Ovary (tissue), 9 donors: ENCODE measurements around the gene SLC2A13. TPM values are rescaled to one million over a fixed set of nuclear protein-coding genes. Genes with fewer than 3 reads are reported as not detected.

Experiments
- DNase-seq, 5 donors: peaks; one replicate each; pipeline ENCODE4 v3.0.0-alpha.2; 2019 to 2020
- H3K27ac ChIP-seq, 2 donors: fragments of 200-600 bp; one replicate each; pipeline versions ENCODE4 v1.5.1 to v1.8.0; 2019 to 2022
- H3K27me3 ChIP-seq: fragments of 200-600 bp; one replicate; pipeline ENCODE4 v1.8.0; 2022
- H3K36me3 ChIP-seq: fragments of 200-600 bp; sonication (generic); one replicate; pipeline ENCODE4 v1.5.1; 2019
- H3K4me1 ChIP-seq: one replicate; pipeline ENCODE4 v1.8.1; 2013; ENCODE audit warnings: mild to moderate bottlenecking, moderate library complexity; ENCODE audit not compliant: insufficient read depth
- H3K4me3 ChIP-seq: fragments of 200-600 bp; sonication (generic); one replicate; pipeline ENCODE4 v1.5.1; 2017
- H3K9me3 ChIP-seq, 2 donors: fragments of 200-600 bp in 1 of 2; sonication (generic) in 1 of 2; one replicate each; pipeline versions ENCODE4 v1.5.1 to v1.8.1; 2013 to 2019; ENCODE audit warnings: mild to moderate bottlenecking in 1 of 2, moderate library complexity in 1 of 2
- EP300 ChIP-seq: sonication (generic); formaldehyde crosslinking; IDR thresholded peaks from one replicate; pipeline ENCODE4 v1.6.1; 2017; ENCODE audit warnings: antibody characterized with exemption
- POLR2A ChIP-seq: fragments of 450-650 bp; IDR thresholded peaks from one replicate; pipeline ENCODE4 v1.6.1; 2017; ENCODE audit warnings: antibody characterized with exemption, mild to moderate bottlenecking, moderate library complexity
- WGBS, 3 donors: extraction: QIAGEN DNeasy Blood & Tissue Kit in 1 of 3; methylation state at CpG; one replicate each; pipeline versions ENCODE4 v1.1.5 to v1.1.7; 2013 to 2017; 5-methylcytosine and 5-hydroxymethylcytosine counted together
- intact Hi-C, 4 donors: fragments of 100-400 bp; cut with DNase I; formaldehyde crosslinking; loops; one replicate each; pipeline versions ENCODE4 v1.11.0 to v1.15.1; 2022 to 2023
- polyA plus RNA-seq, 2 donors: library from polyadenylated mRNA; stranded (reverse); fragments of 200-250 nt in 1 of 2; fragments of 350-450 nt in 1 of 2; fragmentation: Illumina TruSeq in 1 of 2; extraction: RNeasy Lipid Tissue Mini Kit (QIAGEN cat#74804) in 1 of 2; gene quantifications; one replicate each; pipeline ENCODE4 v1.2.3, GENCODE V29; 2013 to 2014
- total RNA-seq, 7 donors: library from RNA; depleted of rRNA in 2 of 7; stranded (reverse); fragments of >200 nt in 2 of 7; fragmentation: NEBNext Ultra II Directional in 3 of 7; extraction: Animal tissue kit (Norgen Biotek cat#: 25700) in 3 of 7; gene quantifications; one replicate each; pipeline versions ENCODE4 v1.1.0 to v1.2.4, GENCODE V29; 2016 to 2023
- TF ChIP-seq, protein P1 (sequence below), 3 donors: fragments of 450-650 bp in 2 of 3; fragments of 200-600 bp in 1 of 3; IDR thresholded peaks; one replicate each; pipeline versions ENCODE4 v1.5.1 to v1.8.0; 2016 to 2022; ENCODE audit warnings: antibody characterized with exemption in 3 of 3, mild to moderate bottlenecking in 1 of 3
- donor health status: DM: no; HTN: no; CAD: no; lungs with moderate emphysema.
- donor health status: DM: no; HTN: no; CAD: no.
- donor health status: Bipolar disorder and iron deficiency.
- donor health status: DM: yes; HTN: yes; CAD: no.
- donor health status: DM: no; HTN: no; CAD: no.
- donor health status: DM: yes; HTN: yes; CAD: no.

SLC2A13 gene
- total and polyA plus RNA-seq, 9 donors = 2.3 to 24.3 (median 7.9) TPM

GRCh38 chr12:39874785-39875184, 231.1 kb downstream of the SLC2A13 start:
- Histone ChIP-seq H3K36me3 (no peaks in the 10 kb centered on the region), H3K4me3 (no peak overlapping the region), H3K9me3 (no peaks in the 10 kb centered on the region), H3K27me3 (no peaks in the 10 kb centered on the region), H3K27ac (no peak overlapping the region), H3K4me1 (no peaks in the 10 kb centered on the region)
- WGBS, 3 donors = 81 to 98% (median 96%) methylated on average over 2 of the region's 2 CpGs
- no peak for DNase-seq
- intact Hi-C loops = no loop called here
- no peak for TF ChIP-seq POLR2A
- TF ChIP-seq, protein P1, sequence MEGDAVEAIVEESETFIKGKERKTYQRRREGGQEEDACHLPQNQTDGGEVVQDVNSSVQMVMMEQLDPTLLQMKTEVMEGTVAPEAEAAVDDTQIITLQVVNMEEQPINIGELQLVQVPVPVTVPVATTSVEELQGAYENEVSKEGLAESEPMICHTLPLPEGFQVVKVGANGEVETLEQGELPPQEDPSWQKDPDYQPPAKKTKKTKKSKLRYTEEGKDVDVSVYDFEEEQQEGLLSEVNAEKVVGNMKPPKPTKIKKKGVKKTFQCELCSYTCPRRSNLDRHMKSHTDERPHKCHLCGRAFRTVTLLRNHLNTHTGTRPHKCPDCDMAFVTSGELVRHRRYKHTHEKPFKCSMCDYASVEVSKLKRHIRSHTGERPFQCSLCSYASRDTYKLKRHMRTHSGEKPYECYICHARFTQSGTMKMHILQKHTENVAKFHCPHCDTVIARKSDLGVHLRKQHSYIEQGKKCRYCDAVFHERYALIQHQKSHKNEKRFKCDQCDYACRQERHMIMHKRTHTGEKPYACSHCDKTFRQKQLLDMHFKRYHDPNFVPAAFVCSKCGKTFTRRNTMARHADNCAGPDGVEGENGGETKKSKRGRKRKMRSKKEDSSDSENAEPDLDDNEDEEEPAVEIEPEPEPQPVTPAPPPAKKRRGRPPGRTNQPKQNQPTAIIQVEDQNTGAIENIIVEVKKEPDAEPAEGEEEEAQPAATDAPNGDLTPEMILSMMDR (IDR thresholded peaks at IDR 0.05) = no peak
- TF ChIP-seq EP300 = no peak

- intact Hi-C loops = no loop called here
- no peaks in the 10 kb centered on the region for H3K36me3 ChIP-seq
- no peak for DNase-seq
- WGBS, 3 donors = 22 to 30% (median 23%) methylated on average over 1 of the region's 1 CpG
- no peaks in the 10 kb centered on the region for H3K4me1 ChIP-seq
- H3K9me3 ChIP-seq = no peaks in the 10 kb centered on the region
- no peak overlapping the region for H3K27ac ChIP-seq
- TF ChIP-seq, protein P1 (IDR thresholded peaks at IDR 0.05) = no peak
- TF ChIP-seq EP300 (no peak), POLR2A (no peak)
- H3K27me3 ChIP-seq = no peaks in the 10 kb centered on the region
- no peak overlapping the region for H3K4me3 ChIP-seq
Observed at GRCh38 chr12:39873065-39873464, 232.8 kb downstream of the SLC2A13 start.

DNA sequence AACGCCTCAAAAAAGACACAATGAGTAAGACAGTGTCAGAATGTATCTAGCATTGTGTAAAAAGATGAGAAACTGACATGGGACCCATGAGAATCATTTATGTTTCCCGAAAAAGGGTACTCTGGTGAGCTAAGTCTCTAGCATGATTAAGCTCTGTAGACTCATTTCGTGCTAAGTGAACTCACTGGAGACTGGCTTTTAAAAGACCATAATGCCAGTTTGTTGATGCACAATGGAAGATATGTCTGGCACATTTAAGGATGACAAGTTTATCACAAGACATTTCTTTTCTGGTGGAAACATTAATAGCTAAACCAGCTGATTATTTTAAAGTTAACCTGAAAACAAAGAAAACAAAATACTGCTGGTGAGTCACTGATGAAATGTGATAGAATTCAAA, 233.5 kb downstream of the SLC2A13 start:
- no peaks in the 10 kb centered on the region for H3K27me3 ChIP-seq
- H3K9me3 ChIP-seq = no peaks in the 10 kb centered on the region
- WGBS, 3 donors = 90 to 99% (median 96%) methylated on average over 3 of the region's 3 CpGs
- TF ChIP-seq EP300 (no peak), POLR2A (no peak)
- TF ChIP-seq, protein P1 (IDR thresholded peaks at IDR 0.05) = no peak
- H3K27ac ChIP-seq = no peak overlapping the region
- no peak for DNase-seq
- intact Hi-C loops = no loop called here
- H3K4me1 ChIP-seq = no peaks in the 10 kb centered on the region
- no peaks in the 10 kb centered on the region for H3K36me3 ChIP-seq
- no peak overlapping the region for H3K4me3 ChIP-seq

DNA sequence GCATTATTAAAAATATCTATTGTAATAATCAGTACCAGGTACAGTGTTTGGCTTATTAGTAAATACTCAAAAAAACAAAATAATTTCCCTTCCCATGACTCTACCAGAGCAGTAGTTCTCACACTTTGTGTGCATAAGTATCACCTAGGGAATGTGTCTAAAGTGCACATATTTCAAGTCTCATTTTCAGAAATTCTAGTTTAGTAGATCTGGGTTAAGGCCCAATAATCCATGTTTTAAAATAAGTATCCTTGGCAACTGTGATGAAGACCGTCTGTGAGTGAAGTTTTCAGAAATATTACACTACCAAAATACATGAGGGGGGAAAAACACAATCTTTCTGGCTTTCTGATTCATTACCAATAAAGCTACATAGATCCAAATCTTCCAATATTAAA, 237.6 kb downstream of the SLC2A13 start:
- TF ChIP-seq POLR2A (no peak), EP300 (no peak)
- TF ChIP-seq, protein P1 (IDR thresholded peaks at IDR 0.05) = no peak
- intact Hi-C loops = no loop called here
- no peaks in the 10 kb centered on the region for H3K36me3 ChIP-seq
- no peak for DNase-seq
- H3K27ac ChIP-seq = no peak overlapping the region
- no peaks in the 10 kb centered on the region for H3K9me3 ChIP-seq
- 43 to 72% (median 54%) methylated on average over 1 of the region's 1 CpG for WGBS, 3 donors
- no peaks in the 10 kb centered on the region for H3K27me3 ChIP-seq
- H3K4me1 ChIP-seq = no peaks in the 10 kb centered on the region
- H3K4me3 ChIP-seq = no peak overlapping the region
